22Rv1 (cell line): Measurements from ENCODE around the gene RAP1A.

Source experiments
- CTCF ChIP-seq: fragments of 450-650 bp; IDR thresholded peaks from 2 replicates; pipeline ENCODE4 v1.5.1; 2017; ENCODE audit warnings: mild to moderate bottlenecking
- ZFX ChIP-seq: fragments of 450-650 bp; IDR thresholded peaks from 2 replicates; pipeline ENCODE4 v1.6.1; 2017; ENCODE audit warnings: antibody characterized with exemption, borderline replicate concordance

GRCh38 chr1:111571239-111571638 is 48.4 kb upstream of the RAP1A start:
- TF ChIP-seq CTCF: no peak
- no peak for TF ChIP-seq ZFX
